Esophagus muscularis mucosa (tissue), 4 donors: ENCODE measurements around the gene STAT2. TPM values are rescaled to one million over a fixed set of nuclear protein-coding genes. Genes with fewer than 3 reads are reported as not detected.

Experiments
- DNase-seq: peaks from one replicate; pipeline ENCODE4 v3.0.0-alpha.2; 2017; ENCODE audit errors: extremely low spot score
- H3K27ac ChIP-seq, 4 donors: fragments of 200-600 bp; sonication (generic); replicated peaks in 1 of 4; 1 replicate in 3 of 4; 2 replicates in 1 of 4; pipeline ENCODE4 v1.5.1; 2016 to 2019; ENCODE audit warnings: mild to moderate bottlenecking in 1 of 4
- H3K27me3 ChIP-seq, 4 donors: fragments of 200-600 bp; sonication (generic); one replicate each; pipeline versions ENCODE4 v1.5.1 to v1.6.0; 2016 to 2019
- H3K36me3 ChIP-seq, 4 donors: fragments of 200-600 bp; sonication (generic); one replicate each; pipeline ENCODE4 v1.5.1; 2016 to 2019
- H3K4me1 ChIP-seq, 4 donors: fragments of 200-600 bp; sonication (generic); one replicate each; pipeline ENCODE4 v1.5.1; 2016 to 2019
- H3K4me3 ChIP-seq, 4 donors: fragments of 200-600 bp; sonication (generic); 1 replicate in 2 of 4; 2 replicates in 2 of 4; pipeline ENCODE4 v1.5.1; 2016 to 2019; ENCODE audit warnings: mild to moderate bottlenecking in 4 of 4, moderate library complexity in 1 of 4
- H3K9me3 ChIP-seq, 4 donors: fragments of 200-600 bp; sonication (generic); 1 replicate in 3 of 4; 2 replicates in 1 of 4; pipeline ENCODE4 v1.5.1; 2016 to 2019
- CTCF ChIP-seq, 3 experiments: fragments of 200-600 bp in 2 of 3; fragments of 450-650 bp in 1 of 3; sonication (generic) in 2 of 3; IDR thresholded peaks; one replicate each; pipeline ENCODE4 v1.5.1; 2017 to 2019; ENCODE audit warnings: antibody characterized with exemption in 3 of 3, mild to moderate bottlenecking in 2 of 3, moderate library complexity in 1 of 3
- EP300 ChIP-seq: sonication (generic); formaldehyde crosslinking; IDR thresholded peaks from one replicate; pipeline ENCODE4 v1.6.1; 2017; ENCODE audit warnings: antibody characterized with exemption
- POLR2A ChIP-seq: fragments of 450-650 bp; IDR thresholded peaks from one replicate; pipeline ENCODE4 v1.6.1; 2017; ENCODE audit warnings: antibody characterized with exemption, moderate library complexity, mild to moderate bottlenecking, low read depth
- POLR2AphosphoS5 ChIP-seq, 2 donors: sonication (generic); formaldehyde crosslinking; IDR thresholded peaks; one replicate each; pipeline ENCODE4 v1.6.1; 2017; ENCODE audit warnings: antibody characterized with exemption in 2 of 2
- WGBS: methylation state at CpG from one replicate; pipeline ENCODE4 v1.1.5; 2018; 5-methylcytosine and 5-hydroxymethylcytosine counted together
- intact Hi-C: fragments of 100-400 bp; cut with DNase I; formaldehyde crosslinking; loops from one replicate; pipeline ENCODE4 v1.15.1; 2023
- small RNA-seq, 3 donors: library from RNA; depleted of rRNA; stranded (forward); fragments of <200 nt; gene quantifications; one replicate each; pipeline ENCODE3, GENCODE V24; 2016
- total RNA-seq, 4 donors: library from RNA; depleted of rRNA; stranded (reverse); fragments of >200 nt; gene quantifications; one replicate each; pipeline versions ENCODE4 v1.1.0 to v1.2.1, GENCODE V29; 2016

The STAT2 gene
- total RNA-seq, 4 donors from 2014 or later, result 55.7 to 78.9 (median 68.2) TPM

GRCh38 chr12:56297400-56297799 is 62.5 kb downstream of the STAT2 start:
- WGBS, result 90% methylated on average over 8 of the region's 8 CpGs
- TF ChIP-seq POLR2A, result no peak
- TF ChIP-seq POLR2AphosphoS5 (IDR thresholded peaks at IDR 0.05), result no peak
- no peak for TF ChIP-seq CTCF (IDR thresholded peaks at IDR 0.05)
- TF ChIP-seq EP300, result no peak
- peak overlapping the region in 1 of 4 donors; percentile 98 for H3K27ac ChIP-seq

GRCh38 chr12:56296295-56296694 is 63.6 kb downstream of the STAT2 start:
- TF ChIP-seq POLR2AphosphoS5 (IDR thresholded peaks at IDR 0.05), result no peak
- no peak for TF ChIP-seq POLR2A
- no peak for TF ChIP-seq CTCF (IDR thresholded peaks at IDR 0.05)
- TF ChIP-seq EP300, result no peak
- Histone ChIP-seq H3K4me1 (peaks cover 58 to 91% (median 76%) of the 10 kb centered on the region in 4 donors), H3K9me3 (no peaks in the 10 kb centered on the region), H3K27ac (no peak overlapping the region), H3K27me3 (no peaks in the 10 kb centered on the region), H3K4me3 (no peak overlapping the region), H3K36me3 (peaks cover 0 to 21% (median 17%) of the 10 kb centered on the region in 4 donors)
- DNase-seq, result no peak
- WGBS, result 78% methylated on average over 5 of the region's 5 CpGs
- intact Hi-C loops, result no loop called here

More at GRCh38 chr12:56297400-56297799, 62.5 kb downstream of the STAT2 start:
- Histone ChIP-seq H3K36me3 (peaks cover 0 to 13% (median 10%) of the 10 kb centered on the region in 4 donors), H3K9me3 (no peaks in the 10 kb centered on the region), H3K27me3 (no peaks in the 10 kb centered on the region), H3K4me1 (peaks cover 59 to 91% (median 75%) of the 10 kb centered on the region in 4 donors), H3K4me3 (no peak overlapping the region)
- intact Hi-C loops, result no loop called here
- no peak for DNase-seq

- DNase-seq, result no peak
- Histone ChIP-seq H3K36me3 (peaks cover 0 to 40% (median 27%) of the 10 kb centered on the region in 4 donors), H3K27me3 (no peaks in the 10 kb centered on the region), H3K4me3 (no peak overlapping the region), H3K9me3 (no peaks in the 10 kb centered on the region), H3K4me1 (peaks cover 52 to 77% (median 58%) of the 10 kb centered on the region in 4 donors), H3K27ac (no peak overlapping the region)
- TF ChIP-seq POLR2A, result no peak
- no peak for TF ChIP-seq POLR2AphosphoS5 (IDR thresholded peaks at IDR 0.05)
- TF ChIP-seq CTCF (IDR thresholded peaks at IDR 0.05), result no peak
- no peak for TF ChIP-seq EP300
- intact Hi-C loops, result no loop called here
- 79% methylated on average over 5 of the region's 5 CpGs for WGBS
Measured at GRCh38 chr12:56293795-56294194, 66.1 kb downstream of the STAT2 start.

Small RNA genes within 50 kb of the gene (small RNA-seq; reads per million reads assigned to genes)
- 0 reads per million in 3 donors for gene RNU7-40P

Other genes starting within 250 kb of the STAT2 start
- 1,000 to 10,000 TPM; 1,962 to 4,166 (median 3,502) TPM for gene RPL41, start 243.5 kb downstream of the STAT2 start, total RNA-seq
- 1 to 10 TPM; 5.0 to 7.9 (median 6.6) TPM for gene ZC3H10, start 241.8 kb downstream of the STAT2 start, total RNA-seq
- 100 to 1,000 TPM; 151 to 245 (median 214) TPM for gene ESYT1, start 231.8 kb downstream of the STAT2 start, total RNA-seq
- 10 to 100 TPM; 28.5 to 39.4 (median 33.6) TPM for gene MYL6B, start 207.5 kb downstream of the STAT2 start, total RNA-seq
- 1,000 to 10,000 TPM; 5,145 to 8,531 (median 5,986) TPM for gene MYL6, start 201.7 kb downstream of the STAT2 start, total RNA-seq
- 100 to 1,000 TPM in 2 of 4 donors, 10 to 100 TPM in 2; 62.1 to 111 (median 94.3) TPM for gene SMARCC2, start 170.6 kb downstream of the STAT2 start, total RNA-seq
- 100 to 1,000 TPM in 3 of 4 donors, 10 to 100 TPM in 1; 64.4 to 165 (median 109) TPM for gene RNF41, start 138.2 kb downstream of the STAT2 start, total RNA-seq
- 10 to 100 TPM; 27.0 to 36.4 (median 30.9) TPM for gene NABP2, start 135.8 kb downstream of the STAT2 start, total RNA-seq
- not detected for gene SLC39A5, start 130.1 kb downstream of the STAT2 start, total RNA-seq
- 10 to 100 TPM; 13.8 to 31.5 (median 19.6) TPM for gene ANKRD52, start 101.7 kb downstream of the STAT2 start, total RNA-seq
- 10 to 100 TPM; 12.4 to 22.8 (median 15.7) TPM for gene COQ10A, start 93.2 kb downstream of the STAT2 start, total RNA-seq
- gene CS, start 59.8 kb downstream of the STAT2 start, total RNA-seq, result 100 to 1,000 TPM in 3 of 4 donors, 10 to 100 TPM in 1; 91.8 to 155 (median 111) TPM
- 10 to 100 TPM; 48.8 to 61.5 (median 50.3) TPM for gene CNPY2, start 44.1 kb downstream of the STAT2 start, total RNA-seq
- 10 to 100 TPM; 14.1 to 34.5 (median 24.4) TPM for gene PAN2, start 26.1 kb downstream of the STAT2 start, total RNA-seq
- not detected for gene IL23A, start 21.2 kb downstream of the STAT2 start, total RNA-seq
- gene APOF, start 2.8 kb upstream of the STAT2 start, total RNA-seq, result not detected
- gene TIMELESS, start 89.3 kb upstream of the STAT2 start, total RNA-seq, result 1 to 10 TPM; 2.3 to 4.1 (median 2.4) TPM
- not detected for gene MIP, start 94.5 kb upstream of the STAT2 start, total RNA-seq
- gene SPRYD4, start 108.5 kb upstream of the STAT2 start, total RNA-seq, result 1 to 10 TPM; 1.4 to 2.2 (median 1.9) TPM
- gene GLS2, start 128.1 kb upstream of the STAT2 start, total RNA-seq, result 1 to 10 TPM in 1 of 4 donors, under 1 TPM in 2, not detected in 1; 0.97 to 1.0 (median 0.99) TPM
- gene RBMS2, start 161.7 kb upstream of the STAT2 start, total RNA-seq, result 10 to 100 TPM; 31.6 to 49.4 (median 40.4) TPM